ENCODE measurements around the gene NELFE.
"Not testable (repeated sequence)": the region's sequence is repeated elsewhere in the genome, so short reads cannot be mapped to it uniquely, and the experiment has no call there.

Gene NELFE

GRCh38 chr6:31946370-31946885 lies 12.3 kb downstream of the NELFE start:
- Histone ChIP-seq H3K9me3 (ENCODE audit: control insufficient read depth in 1 of 2, low read length in 2 of 2) (no peaks in the 10 kb centered on the region), H3K27ac (ENCODE audit: low read length) (peak overlapping the region; percentile 76), H3K27me3 (ENCODE audit: low read depth, low read length) (no peaks in the 10 kb centered on the region), H3K36me3 (ENCODE audit: control insufficient read depth in 1 of 2, insufficient read depth in 2 of 2, low read length in 2 of 2) (peaks cover 2 to 4% of the 10 kb centered on the region in 2 donors), H3K4me3 (ENCODE audit: low read depth in 1 of 2, low read length in 2 of 2) (peak overlapping the region; percentile 12 to 56), H3K4me1 (ENCODE audit: control insufficient read depth in 1 of 2, insufficient read depth in 2 of 2, low read length in 2 of 2) (peaks cover 5 to 14% of the 10 kb centered on the region in 2 donors)

GRCh38 chr6:31945507-31946369 lies 13.0 kb downstream of the NELFE start, which contains the start of gene CFB:
Gene CFB, plus strand, starts transcription at chr6:31946095. Its CDS starts 127 bp downstream, at chr6:31946222.
- Histone ChIP-seq H3K27ac (ENCODE audit: low read length) (peak within 1 kb of the TSS; percentile 76), H3K9me3 (ENCODE audit: control insufficient read depth in 1 of 2, low read length in 2 of 2) (no peaks in the 10 kb centered on the region), H3K4me3 (ENCODE audit: low read depth in 1 of 2, low read length in 2 of 2) (peak within 1 kb of the TSS; percentile 12 to 56)

DNA sequence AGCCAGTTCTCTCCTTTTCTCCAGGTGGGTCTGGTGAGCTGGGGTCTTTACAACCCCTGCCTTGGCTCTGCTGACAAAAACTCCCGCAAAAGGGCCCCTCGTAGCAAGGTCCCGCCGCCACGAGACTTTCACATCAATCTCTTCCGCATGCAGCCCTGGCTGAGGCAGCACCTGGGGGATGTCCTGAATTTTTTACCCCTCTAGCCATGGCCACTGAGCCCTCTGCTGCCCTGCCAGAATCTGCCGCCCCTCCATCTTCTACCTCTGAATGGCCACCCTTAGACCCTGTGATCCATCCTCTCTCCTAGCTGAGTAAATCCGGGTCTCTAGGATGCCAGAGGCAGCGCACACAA lies 13.6 kb downstream of the NELFE start:
- H3K4me3 ChIP-seq (ENCODE audit: low read depth in 1 of 2, low read length in 2 of 2) = peak overlapping the region; percentile 12 to 56
- no peaks in the 10 kb centered on the region for H3K9me3 ChIP-seq (ENCODE audit: control insufficient read depth in 1 of 2, low read length in 2 of 2)
- no peaks in the 10 kb centered on the region for H3K27me3 ChIP-seq (ENCODE audit: low read depth, low read length)
- H3K4me1 ChIP-seq (ENCODE audit: control insufficient read depth in 1 of 2, insufficient read depth in 2 of 2, low read length in 2 of 2) = peaks cover 5 to 14% of the 10 kb centered on the region in 2 donors
- H3K36me3 ChIP-seq (ENCODE audit: control insufficient read depth in 1 of 2, insufficient read depth in 2 of 2, low read length in 2 of 2) = no peaks in the 10 kb centered on the region
- H3K27ac ChIP-seq (ENCODE audit: low read length) = peak overlapping the region; percentile 76

More at GRCh38 chr6:31945507-31946369, 13.0 kb downstream of the NELFE start, which contains the start of gene CFB:
- Histone ChIP-seq H3K27me3 (ENCODE audit: low read depth, low read length) (no peaks in the 10 kb centered on the region), H3K4me1 (ENCODE audit: control insufficient read depth in 1 of 2, insufficient read depth in 2 of 2, low read length in 2 of 2) (peaks cover 5 to 14% of the 10 kb centered on the region in 2 donors), H3K36me3 (ENCODE audit: control insufficient read depth in 1 of 2, insufficient read depth in 2 of 2, low read length in 2 of 2) (no peaks in the 10 kb centered on the region)

GRCh38 chr6:31943742-31944141 lies 15.0 kb downstream of the NELFE start:
- Histone ChIP-seq H3K27me3 (ENCODE audit: low read depth, low read length) (no peaks in the 10 kb centered on the region), H3K9me3 (ENCODE audit: control insufficient read depth in 1 of 2, low read length in 2 of 2) (no peaks in the 10 kb centered on the region), H3K36me3 (ENCODE audit: control insufficient read depth in 1 of 2, insufficient read depth in 2 of 2, low read length in 2 of 2) (no peaks in the 10 kb centered on the region), H3K4me3 (ENCODE audit: low read depth in 1 of 2, low read length in 2 of 2) (no peak overlapping the region), H3K4me1 (ENCODE audit: control insufficient read depth in 1 of 2, insufficient read depth in 2 of 2, low read length in 2 of 2) (peaks cover 5 to 14% of the 10 kb centered on the region in 2 donors), H3K27ac (ENCODE audit: low read length) (no peak overlapping the region)

GRCh38 chr6:31940256-31940664 lies 18.5 kb downstream of the NELFE start:
- Histone ChIP-seq H3K4me1 (ENCODE audit: control insufficient read depth in 1 of 2, insufficient read depth in 2 of 2, low read length in 2 of 2) (peaks cover 0 to 5% of the 10 kb centered on the region in 2 donors), H3K4me3 (ENCODE audit: low read depth in 1 of 2, low read length in 2 of 2) (no peak overlapping the region), H3K36me3 (ENCODE audit: control insufficient read depth in 1 of 2, insufficient read depth in 2 of 2, low read length in 2 of 2) (no peaks in the 10 kb centered on the region), H3K27ac (ENCODE audit: low read length) (no peak overlapping the region), H3K27me3 (ENCODE audit: low read depth, low read length) (no peaks in the 10 kb centered on the region), H3K9me3 (ENCODE audit: control insufficient read depth in 1 of 2, low read length in 2 of 2) (no peaks in the 10 kb centered on the region)

- Histone ChIP-seq H3K36me3 (ENCODE audit: control insufficient read depth in 1 of 2, insufficient read depth in 2 of 2, low read length in 2 of 2) (no peaks in the 10 kb centered on the region), H3K4me3 (ENCODE audit: low read depth in 1 of 2, low read length in 2 of 2) (no peak overlapping the region), H3K27ac (ENCODE audit: low read length) (no peak overlapping the region), H3K9me3 (ENCODE audit: control insufficient read depth in 1 of 2, low read length in 2 of 2) (no peaks in the 10 kb centered on the region), H3K27me3 (ENCODE audit: low read depth, low read length) (no peaks in the 10 kb centered on the region), H3K4me1 (ENCODE audit: control insufficient read depth in 1 of 2, insufficient read depth in 2 of 2, low read length in 2 of 2) (no peaks in the 10 kb centered on the region)
Observed at GRCh38 chr6:31935823-31936222, 22.9 kb downstream of the NELFE start.

GRCh38 chr6:31935021-31935420 lies 23.8 kb downstream of the NELFE start:
- Histone ChIP-seq H3K27me3 (ENCODE audit: low read depth, low read length) (no peaks in the 10 kb centered on the region), H3K4me3 (ENCODE audit: low read depth in 1 of 2, low read length in 2 of 2) (no peak overlapping the region), H3K9me3 (ENCODE audit: control insufficient read depth in 1 of 2, low read length in 2 of 2) (no peaks in the 10 kb centered on the region), H3K27ac (ENCODE audit: low read length) (no peak overlapping the region), H3K4me1 (ENCODE audit: control insufficient read depth in 1 of 2, insufficient read depth in 2 of 2, low read length in 2 of 2) (no peaks in the 10 kb centered on the region), H3K36me3 (ENCODE audit: control insufficient read depth in 1 of 2, insufficient read depth in 2 of 2, low read length in 2 of 2) (no peaks in the 10 kb centered on the region)

DNA sequence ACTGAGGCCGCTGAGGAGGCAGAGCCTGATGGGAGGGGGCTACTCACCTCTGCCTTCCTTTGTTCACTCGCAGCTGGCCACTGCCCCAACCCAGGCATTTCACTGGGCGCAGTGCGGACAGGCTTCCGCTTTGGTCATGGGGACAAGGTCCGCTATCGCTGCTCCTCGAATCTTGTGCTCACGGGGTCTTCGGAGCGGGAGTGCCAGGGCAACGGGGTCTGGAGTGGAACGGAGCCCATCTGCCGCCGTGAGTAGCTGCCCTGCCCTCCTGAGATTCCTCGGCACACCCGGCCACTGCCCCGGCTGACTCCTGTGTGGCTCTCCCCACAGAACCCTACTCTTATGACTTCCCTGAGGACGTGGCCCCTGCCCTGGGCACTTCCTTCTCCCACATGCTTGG lies 25.2 kb downstream of the NELFE start:
- H3K4me1 ChIP-seq (ENCODE audit: control insufficient read depth in 1 of 2, insufficient read depth in 2 of 2, low read length in 2 of 2) = no peaks in the 10 kb centered on the region
- H3K4me3 ChIP-seq (ENCODE audit: low read depth in 1 of 2, low read length in 2 of 2) = no peak overlapping the region
- no peaks in the 10 kb centered on the region for H3K36me3 ChIP-seq (ENCODE audit: control insufficient read depth in 1 of 2, insufficient read depth in 2 of 2, low read length in 2 of 2)
- no peaks in the 10 kb centered on the region for H3K27me3 ChIP-seq (ENCODE audit: low read depth, low read length)
- no peaks in the 10 kb centered on the region for H3K9me3 ChIP-seq (ENCODE audit: control insufficient read depth in 1 of 2, low read length in 2 of 2)
- H3K27ac ChIP-seq (ENCODE audit: low read length) = no peak overlapping the region

- H3K4me3 ChIP-seq (ENCODE audit: low read depth in 1 of 2, low read length in 2 of 2); H3K4me1 ChIP-seq (ENCODE audit: control insufficient read depth in 1 of 2, insufficient read depth in 2 of 2, low read length in 2 of 2); H3K27me3 ChIP-seq (ENCODE audit: low read depth, low read length); H3K9me3 ChIP-seq (ENCODE audit: control insufficient read depth in 1 of 2, low read length in 2 of 2); H3K36me3 ChIP-seq (ENCODE audit: control insufficient read depth in 1 of 2, insufficient read depth in 2 of 2, low read length in 2 of 2); H3K27ac ChIP-seq (ENCODE audit: low read length): not testable (repeated sequence)
Observed at GRCh38 chr6:31932137-31932536, 26.6 kb downstream of the NELFE start.

GRCh38 chr6:31930962-31931361 lies 27.8 kb downstream of the NELFE start:
- no peak overlapping the region for H3K27ac ChIP-seq (ENCODE audit: low read length)

GRCh38 chr6:31928672-31928939 lies 30.2 kb downstream of the NELFE start:
- no peak overlapping the region for H3K27ac ChIP-seq (ENCODE audit: low read length)
- H3K36me3 ChIP-seq (ENCODE audit: control insufficient read depth in 1 of 2, insufficient read depth in 2 of 2, low read length in 2 of 2) = no peaks in the 10 kb centered on the region
- H3K27me3 ChIP-seq (ENCODE audit: low read depth, low read length) = no peaks in the 10 kb centered on the region
- no peaks in the 10 kb centered on the region for H3K9me3 ChIP-seq (ENCODE audit: control insufficient read depth in 1 of 2, low read length in 2 of 2)
- H3K4me3 ChIP-seq (ENCODE audit: low read depth in 1 of 2, low read length in 2 of 2) = no peak overlapping the region
- H3K4me1 ChIP-seq (ENCODE audit: control insufficient read depth in 1 of 2, insufficient read depth in 2 of 2, low read length in 2 of 2) = no peaks in the 10 kb centered on the region

More at GRCh38 chr6:31930962-31931361, 27.8 kb downstream of the NELFE start:
- Histone ChIP-seq H3K4me1 (ENCODE audit: control insufficient read depth in 1 of 2, insufficient read depth in 2 of 2, low read length in 2 of 2) (no peaks in the 10 kb centered on the region), H3K9me3 (ENCODE audit: control insufficient read depth in 1 of 2, low read length in 2 of 2) (no peaks in the 10 kb centered on the region), H3K4me3 (ENCODE audit: low read depth in 1 of 2, low read length in 2 of 2) (no peak overlapping the region), H3K36me3 (ENCODE audit: control insufficient read depth in 1 of 2, insufficient read depth in 2 of 2, low read length in 2 of 2) (no peaks in the 10 kb centered on the region), H3K27me3 (ENCODE audit: low read depth, low read length) (no peaks in the 10 kb centered on the region)

Measured in muscle layer of duodenum (tissue), 2 donors.